Measurements from ENCODE around the gene ASB5.

DNA sequence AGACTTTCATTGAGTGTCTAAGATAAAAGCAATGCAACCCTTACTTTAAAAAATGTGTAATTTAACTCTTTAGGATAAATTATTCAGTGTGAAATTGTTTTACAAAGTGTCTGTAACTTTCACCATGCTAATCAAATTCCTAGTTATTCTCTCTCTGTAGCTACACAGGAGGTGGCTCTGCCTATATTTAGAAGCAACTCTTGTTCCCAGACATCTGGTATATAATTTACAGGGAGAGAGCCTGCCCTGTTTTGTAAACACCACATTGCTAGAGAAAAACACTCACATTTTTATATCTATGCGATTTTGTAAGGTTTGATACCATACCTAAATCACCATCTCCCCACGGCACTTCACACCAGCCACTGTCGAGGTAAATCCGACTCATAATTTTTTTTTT, 38.2 kb downstream of the ASB5 start:
- TF ChIP-seq, protein P1, sequence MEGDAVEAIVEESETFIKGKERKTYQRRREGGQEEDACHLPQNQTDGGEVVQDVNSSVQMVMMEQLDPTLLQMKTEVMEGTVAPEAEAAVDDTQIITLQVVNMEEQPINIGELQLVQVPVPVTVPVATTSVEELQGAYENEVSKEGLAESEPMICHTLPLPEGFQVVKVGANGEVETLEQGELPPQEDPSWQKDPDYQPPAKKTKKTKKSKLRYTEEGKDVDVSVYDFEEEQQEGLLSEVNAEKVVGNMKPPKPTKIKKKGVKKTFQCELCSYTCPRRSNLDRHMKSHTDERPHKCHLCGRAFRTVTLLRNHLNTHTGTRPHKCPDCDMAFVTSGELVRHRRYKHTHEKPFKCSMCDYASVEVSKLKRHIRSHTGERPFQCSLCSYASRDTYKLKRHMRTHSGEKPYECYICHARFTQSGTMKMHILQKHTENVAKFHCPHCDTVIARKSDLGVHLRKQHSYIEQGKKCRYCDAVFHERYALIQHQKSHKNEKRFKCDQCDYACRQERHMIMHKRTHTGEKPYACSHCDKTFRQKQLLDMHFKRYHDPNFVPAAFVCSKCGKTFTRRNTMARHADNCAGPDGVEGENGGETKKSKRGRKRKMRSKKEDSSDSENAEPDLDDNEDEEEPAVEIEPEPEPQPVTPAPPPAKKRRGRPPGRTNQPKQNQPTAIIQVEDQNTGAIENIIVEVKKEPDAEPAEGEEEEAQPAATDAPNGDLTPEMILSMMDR (IDR thresholded peaks at IDR 0.05; ENCODE audit: insufficient read depth, low read length, poor library complexity, severe bottlenecking), result no peak
- no peak for TF ChIP-seq EZH2phosphoT487 (conservative IDR thresholded peaks at IDR 0.05; ENCODE audit: low read length)
